CD14-positive monocyte (primary cell): ENCODE results near the gene KAT14. TPM values are rescaled to one million over a fixed set of nuclear protein-coding genes. Genes with fewer than 3 reads are reported as not detected.

Experiments used
- DNase-seq, 3 donors: peaks; one replicate each; pipeline ENCODE4 v3.0.0-alpha.2; 2011 to 2022
- H2AFZ ChIP-seq: 2 replicates; pipeline ENCODE4 v1.6.0; 2012; ENCODE audit warnings: mild to moderate bottlenecking, low read depth, low read length, inconsistent platforms; ENCODE audit not compliant: insufficient read depth, poor library complexity, severe bottlenecking
- H3K27ac ChIP-seq, 2 donors: 1 replicate in 1 of 2; 2 replicates in 1 of 2; pipeline ENCODE4 v1.5.1; 2012 to 2013; ENCODE audit warnings: low read length in 2 of 2, control low read depth in 1 of 2, inconsistent platforms in 1 of 2, low read depth in 1 of 2, mild to moderate bottlenecking in 1 of 2
- H3K27me3 ChIP-seq, 2 donors: one replicate each; pipeline versions ENCODE4 v1.6.0 to v1.6.1; 2011 to 2013; ENCODE audit warnings: low read length in 2 of 2; ENCODE audit not compliant: control insufficient read depth in 2 of 2, insufficient read depth in 2 of 2
- H3K36me3 ChIP-seq, 2 donors: replicated peaks in 1 of 2; 1 replicate in 1 of 2; 2 replicates in 1 of 2; pipeline versions ENCODE4 v1.5.1 to v1.6.1; 2012 to 2013; ENCODE audit warnings: low read length in 2 of 2, control low read depth in 1 of 2, inconsistent platforms in 1 of 2, mild to moderate bottlenecking in 1 of 2; ENCODE audit not compliant: insufficient read depth in 2 of 2, control insufficient read depth in 1 of 2
- H3K4me1 ChIP-seq, 2 donors: 1 replicate in 1 of 2; 2 replicates in 1 of 2; pipeline versions ENCODE4 v1.5.1 to v1.6.1; 2012 to 2013; ENCODE audit warnings: low read length in 2 of 2, control low read depth in 1 of 2, inconsistent platforms in 1 of 2, mild to moderate bottlenecking in 1 of 2, moderate library complexity in 1 of 2; ENCODE audit not compliant: insufficient read depth in 2 of 2, control insufficient read depth in 1 of 2
- H3K4me2 ChIP-seq: replicated peaks from 2 replicates; pipeline ENCODE3; 2012; ENCODE audit warnings: low read length, moderate library complexity, mild to moderate bottlenecking; ENCODE audit not compliant: poor library complexity, severe bottlenecking; ENCODE audit errors: extremely low read depth
- H3K4me3 ChIP-seq, 3 experiments: fragments of 200-600 bp in 1 of 3; sonication (generic) in 1 of 3; replicated peaks in 1 of 3; 1 replicate in 2 of 3; 2 replicates in 1 of 3; pipeline ENCODE4 v1.5.1; 2011 to 2013; ENCODE audit warnings: low read length in 3 of 3, mild to moderate bottlenecking in 3 of 3, control low read depth in 2 of 3, low read depth in 2 of 3, inconsistent platforms in 1 of 3, moderate library complexity in 1 of 3
- H3K79me2 ChIP-seq: 2 replicates; pipeline ENCODE4 v1.6.0; 2012; ENCODE audit warnings: mild to moderate bottlenecking, control low read depth, inconsistent platforms, low read length, moderate library complexity; ENCODE audit not compliant: insufficient read depth
- H3K9ac ChIP-seq: 2 replicates; pipeline ENCODE4 v1.6.0; 2017; ENCODE audit warnings: low read length, mild to moderate bottlenecking; ENCODE audit not compliant: insufficient read depth, poor library complexity, severe bottlenecking
- H3K9me3 ChIP-seq, 2 donors: replicated peaks in 1 of 2; 1 replicate in 1 of 2; 2 replicates in 1 of 2; pipeline versions ENCODE4 v1.5.1 to v1.6.1; 2012 to 2013; ENCODE audit warnings: low read length in 2 of 2, control low read depth in 1 of 2; ENCODE audit not compliant: control insufficient read depth in 1 of 2, insufficient read depth in 1 of 2
- H4K20me1 ChIP-seq: 2 replicates; pipeline ENCODE4 v1.6.0; 2012; ENCODE audit warnings: mild to moderate bottlenecking, low read length, control low read depth, moderate library complexity; ENCODE audit not compliant: insufficient read depth
- H3K27ac Mint-ChIP-seq, 7 donors: one replicate each; pipeline ENCODE4 v1.8.0; 2020; ENCODE audit warnings: mild to moderate bottlenecking in 7 of 7, mixed read lengths in 7 of 7, moderate library complexity in 6 of 7, inconsistent platforms in 2 of 7
- H3K27me3 Mint-ChIP-seq, 3 donors: one replicate each; pipeline ENCODE4 v1.8.0; 2021 to 2022; ENCODE audit warnings: low read depth in 3 of 3, mild to moderate bottlenecking in 3 of 3, mixed read lengths in 3 of 3, moderate library complexity in 3 of 3, inconsistent platforms in 1 of 3
- H3K36me3 Mint-ChIP-seq, 2 donors: one replicate each; pipeline ENCODE4 v1.8.0; 2020; ENCODE audit warnings: mixed read lengths in 2 of 2, inconsistent platforms in 1 of 2, mild to moderate bottlenecking in 1 of 2
- H3K4me1 Mint-ChIP-seq: one replicate; pipeline ENCODE4 v1.8.0; 2020; ENCODE audit warnings: mild to moderate bottlenecking, mixed read lengths
- H3K4me3 Mint-ChIP-seq, 2 donors: one replicate each; pipeline ENCODE4 v1.8.0; 2020; ENCODE audit warnings: mild to moderate bottlenecking in 2 of 2, mixed read lengths in 2 of 2, moderate library complexity in 1 of 2
- H3K9me3 Mint-ChIP-seq, 7 donors: one replicate each; pipeline ENCODE4 v1.8.0; 2020 to 2022; ENCODE audit warnings: mixed read lengths in 7 of 7, mild to moderate bottlenecking in 6 of 7, moderate library complexity in 6 of 7, inconsistent platforms in 2 of 7
- CTCF ChIP-seq: fragments of 200-600 bp; IDR thresholded peaks from one replicate; pipeline ENCODE4 v1.8.0; 2022; ENCODE audit warnings: antibody characterized with exemption, mild to moderate bottlenecking
- WGBS: methylation state at CpG from one replicate; pipeline ENCODE4 v1.1.5; 2013; ENCODE audit warnings: missing lambda C conversion rate; ENCODE audit not compliant: insufficient coverage; 5-methylcytosine and 5-hydroxymethylcytosine counted together
- intact Hi-C, 2 donors: fragments of 100-400 bp; cut with micrococcal nuclease; formaldehyde crosslinking; loops; one replicate each; pipeline versions ENCODE4 v1.15.0 to v1.15.1; 2023
- polyA plus RNA-seq, 3 donors: library from polyadenylated mRNA; depleted of rRNA in 1 of 3; unstranded in 2 of 3; stranded (reverse) in 1 of 3; fragments of 300-500 nt in 2 of 3; fragments of >200 nt in 1 of 3; fragmentation: Illumina TruSeq in 2 of 3; gene quantifications; 1 replicate in 2 of 3; 2 replicates in 1 of 3; pipeline ENCODE4 v1.2.3, GENCODE V29; 2012 to 2021

Gene KAT14
- polyA plus RNA-seq, 3 donors = 3.4 to 6.0 (median 5.7) TPM

GRCh38 chr20:18101125-18101810 is 36.4 kb upstream of the KAT14 start:
- Mint-ChIP-seq H3K9me3 (peaks cover 0 to 4% (median 0%) of the 10 kb centered on the region in 7 donors), H3K36me3 (no peaks in the 10 kb centered on the region), H3K27ac (no peak overlapping the region), H3K4me3 (no peak overlapping the region), H3K27me3 (peaks cover 5 to 14% (median 8%) of the 10 kb centered on the region in 3 donors), H3K4me1 (no peaks in the 10 kb centered on the region)
- intact Hi-C loops = no loop called here
- no peaks in the 10 kb centered on the region for H3K9me3 ChIP-seq
- no peak for TF ChIP-seq CTCF
- H3K79me2 ChIP-seq = no peaks in the 10 kb centered on the region
- no peak overlapping the region for H2AFZ ChIP-seq
- no peak overlapping the region for H3K27ac ChIP-seq
- no peak overlapping the region for H3K4me3 ChIP-seq
- no peak overlapping the region for H3K9ac ChIP-seq
- no peaks in the 10 kb centered on the region for H3K27me3 ChIP-seq
- H3K4me2 ChIP-seq = no peak overlapping the region
- no peak for DNase-seq
- WGBS = 76% methylated on average over 7 of the region's 7 CpGs
- H4K20me1 ChIP-seq = no peaks in the 10 kb centered on the region
- H3K4me1 ChIP-seq = no peaks in the 10 kb centered on the region
- no peaks in the 10 kb centered on the region for H3K36me3 ChIP-seq

- H3K4me3 Mint-ChIP-seq = no peak overlapping the region
- intact Hi-C loops = no loop called here
- DNase-seq = no peak
- no peaks in the 10 kb centered on the region for H3K4me1 ChIP-seq
- H3K9me3 Mint-ChIP-seq = peaks cover 0 to 5% (median 2%) of the 10 kb centered on the region in 7 donors
- no peak for TF ChIP-seq CTCF
- no peak overlapping the region for H3K4me3 ChIP-seq
- no peak overlapping the region for H3K27ac Mint-ChIP-seq
- H3K4me1 Mint-ChIP-seq = no peaks in the 10 kb centered on the region
- no CpG with 5 or more reads among the region's 1 CpG for whole genome bisulfite sequencing
- no peak overlapping the region for H3K9ac ChIP-seq
- no peaks in the 10 kb centered on the region for H3K27me3 ChIP-seq
- H3K36me3 Mint-ChIP-seq = no peaks in the 10 kb centered on the region
- no peaks in the 10 kb centered on the region for H4K20me1 ChIP-seq
- no peaks in the 10 kb centered on the region for H3K36me3 ChIP-seq
- no peaks in the 10 kb centered on the region for H3K9me3 ChIP-seq
- peaks cover 5 to 15% (median 10%) of the 10 kb centered on the region in 3 donors for H3K27me3 Mint-ChIP-seq
- H3K4me2 ChIP-seq = no peak overlapping the region
- H3K27ac ChIP-seq = no peak overlapping the region
- H2AFZ ChIP-seq = no peak overlapping the region
- H3K79me2 ChIP-seq = no peaks in the 10 kb centered on the region
Measured at GRCh38 chr20:18103497-18103896, 34.2 kb upstream of the KAT14 start.
